Measurements from ENCODE around the gene MYO18A. TPM values are rescaled to one million over a fixed set of nuclear protein-coding genes. Genes with fewer than 3 reads are reported as not detected.

MYO18A gene
- total RNA-seq, 1 donor from 2014 or later: 79.9 TPM

GRCh38 chr17:29062215-29062614 is 118.0 kb downstream of the MYO18A start:
- TF ChIP-seq CTCF (IDR thresholded peaks at IDR 0.05; ENCODE audit: unreplicated experiment): no peak
- no peak overlapping the region for H3K27ac Mint-ChIP-seq (ENCODE audit: unreplicated experiment)
- H3K27me3 Mint-ChIP-seq (ENCODE audit: unreplicated experiment): peaks cover 4% of the 10 kb centered on the region
- H3K4me3 Mint-ChIP-seq (ENCODE audit: unreplicated experiment): no peak overlapping the region
- no peaks in the 10 kb centered on the region for H3K9me3 Mint-ChIP-seq (ENCODE audit: unreplicated experiment)
- peaks cover 27% of the 10 kb centered on the region for H3K4me1 Mint-ChIP-seq (ENCODE audit: unreplicated experiment)
- DNase-seq (ENCODE audit: low spot score): no peak
- H3K36me3 Mint-ChIP-seq (ENCODE audit: low read depth, unreplicated experiment): no peaks in the 10 kb centered on the region

- no peaks in the 10 kb centered on the region for H3K36me3 Mint-ChIP-seq (ENCODE audit: low read depth, unreplicated experiment)
- DNase-seq (ENCODE audit: low spot score): no peak
- peaks cover 7% of the 10 kb centered on the region for H3K27me3 Mint-ChIP-seq (ENCODE audit: unreplicated experiment)
- no peak for TF ChIP-seq CTCF (IDR thresholded peaks at IDR 0.05; ENCODE audit: unreplicated experiment)
- no peaks in the 10 kb centered on the region for H3K9me3 Mint-ChIP-seq (ENCODE audit: unreplicated experiment)
- peaks cover 27% of the 10 kb centered on the region for H3K4me1 Mint-ChIP-seq (ENCODE audit: unreplicated experiment)
- H3K4me3 Mint-ChIP-seq (ENCODE audit: unreplicated experiment): no peak overlapping the region
- no peak overlapping the region for H3K27ac Mint-ChIP-seq (ENCODE audit: unreplicated experiment)
Measured at GRCh38 chr17:29061036-29061435, 119.2 kb downstream of the MYO18A start.

- no peaks in the 10 kb centered on the region for H3K36me3 Mint-ChIP-seq (ENCODE audit: low read depth, unreplicated experiment)
- H3K27me3 Mint-ChIP-seq (ENCODE audit: unreplicated experiment): peaks cover 7% of the 10 kb centered on the region
- no peaks in the 10 kb centered on the region for H3K9me3 Mint-ChIP-seq (ENCODE audit: unreplicated experiment)
- no peak overlapping the region for H3K4me3 Mint-ChIP-seq (ENCODE audit: unreplicated experiment)
- H3K27ac Mint-ChIP-seq (ENCODE audit: unreplicated experiment): no peak overlapping the region
- no peak for TF ChIP-seq CTCF (IDR thresholded peaks at IDR 0.05; ENCODE audit: unreplicated experiment)
- peaks cover 27% of the 10 kb centered on the region for H3K4me1 Mint-ChIP-seq (ENCODE audit: unreplicated experiment)
- DNase-seq (ENCODE audit: low spot score): no peak
Measured at GRCh38 chr17:29060475-29060874, 119.7 kb downstream of the MYO18A start.

DNA sequence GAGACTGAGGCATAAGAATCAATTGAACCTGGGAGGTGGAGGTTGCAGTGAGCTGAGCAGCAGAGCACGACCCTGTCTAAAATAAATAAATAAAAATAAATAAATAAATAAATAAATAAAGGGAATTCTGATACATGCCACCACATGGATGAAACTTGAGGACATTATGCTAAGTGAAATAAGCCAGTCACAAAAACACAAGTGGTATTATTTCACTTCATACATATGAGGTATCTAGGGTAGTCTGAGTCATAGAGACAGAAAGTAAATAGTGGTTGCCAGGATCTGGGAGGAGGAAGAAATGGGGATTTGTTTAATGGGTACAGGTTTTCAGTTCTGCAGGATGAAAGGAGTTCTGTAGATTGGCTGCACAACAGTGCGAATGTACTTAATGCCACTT is 120.9 kb downstream of the MYO18A start:
- peaks cover 7% of the 10 kb centered on the region for H3K27me3 Mint-ChIP-seq (ENCODE audit: unreplicated experiment)
- no peak overlapping the region for H3K4me3 Mint-ChIP-seq (ENCODE audit: unreplicated experiment)
- TF ChIP-seq CTCF (IDR thresholded peaks at IDR 0.05; ENCODE audit: unreplicated experiment): no peak
- no peak for DNase-seq (ENCODE audit: low spot score)
- H3K9me3 Mint-ChIP-seq (ENCODE audit: unreplicated experiment): no peaks in the 10 kb centered on the region
- no peak overlapping the region for H3K27ac Mint-ChIP-seq (ENCODE audit: unreplicated experiment)
- H3K36me3 Mint-ChIP-seq (ENCODE audit: low read depth, unreplicated experiment): no peaks in the 10 kb centered on the region
- H3K4me1 Mint-ChIP-seq (ENCODE audit: unreplicated experiment): peaks cover 27% of the 10 kb centered on the region

- DNase-seq (ENCODE audit: low spot score): no peak
- Mint-ChIP-seq H3K4me3 (ENCODE audit: unreplicated experiment) (no peak overlapping the region), H3K27me3 (ENCODE audit: unreplicated experiment) (peaks cover 5% of the 10 kb centered on the region), H3K4me1 (ENCODE audit: unreplicated experiment) (peaks cover 24% of the 10 kb centered on the region), H3K27ac (ENCODE audit: unreplicated experiment) (no peak overlapping the region), H3K9me3 (ENCODE audit: unreplicated experiment) (no peaks in the 10 kb centered on the region), H3K36me3 (ENCODE audit: low read depth, unreplicated experiment) (no peaks in the 10 kb centered on the region)
- no peak for TF ChIP-seq CTCF (IDR thresholded peaks at IDR 0.05; ENCODE audit: unreplicated experiment)
Measured at GRCh38 chr17:29058391-29058790, 121.8 kb downstream of the MYO18A start.
